HUES6 (cell line): ENCODE results near the gene CRACDL.

Source experiments
- H3K27ac ChIP-seq: 2 replicates; pipeline ENCODE4 v1.7.0; 2013; ENCODE audit warnings: low read depth, mild to moderate bottlenecking, low read length, inconsistent platforms
- H3K27me3 ChIP-seq: 2 replicates; pipeline ENCODE4 v1.6.1; 2013; ENCODE audit warnings: low read length; ENCODE audit not compliant: control insufficient read depth, insufficient read depth
- H3K36me3 ChIP-seq: 2 replicates; pipeline ENCODE4 v1.6.1; 2013; ENCODE audit warnings: low read length; ENCODE audit not compliant: control insufficient read depth, insufficient read depth
- H3K4me1 ChIP-seq: 2 replicates; pipeline ENCODE4 v1.6.1; 2013; ENCODE audit warnings: low read length; ENCODE audit not compliant: control insufficient read depth, insufficient read depth
- H3K4me3 ChIP-seq: 2 replicates; pipeline ENCODE4 v1.5.1; 2013; ENCODE audit warnings: low read depth, low read length
- H3K9ac ChIP-seq: one replicate; pipeline ENCODE4 v1.6.1; 2013; ENCODE audit warnings: mild to moderate bottlenecking, low read length
- H3K9me3 ChIP-seq: 2 replicates; pipeline ENCODE4 v1.6.1; 2013; ENCODE audit warnings: low read depth, low read length; ENCODE audit not compliant: control insufficient read depth, insufficient read depth

The CRACDL gene

GRCh38 chr2:98806236-98806697, 129.8 kb downstream of the CRACDL start:
- Histone ChIP-seq H3K27me3 (no peaks in the 10 kb centered on the region; the same call in 1 of the 2 replicates), H3K4me3 (no peak overlapping the region), H3K27ac (no peak overlapping the region), H3K36me3 (no peaks in the 10 kb centered on the region), H3K9me3 (no peaks in the 10 kb centered on the region), H3K4me1 (peaks cover 9% of the 10 kb centered on the region; the same call in 1 of the 2 replicates), H3K9ac (no peak overlapping the region)

- H3K9me3 ChIP-seq = no peaks in the 10 kb centered on the region
- no peak overlapping the region for H3K9ac ChIP-seq
- H3K36me3 ChIP-seq = no peaks in the 10 kb centered on the region
- no peak overlapping the region for H3K27ac ChIP-seq
- H3K4me3 ChIP-seq = no peak overlapping the region
- H3K27me3 ChIP-seq = no peaks in the 10 kb centered on the region; the same call in 1 of the 2 replicates
- H3K4me1 ChIP-seq = peaks cover 9% of the 10 kb centered on the region; the same call in 1 of the 2 replicates
Measured at GRCh38 chr2:98805412-98806171, 130.4 kb downstream of the CRACDL start.

- Histone ChIP-seq H3K27me3 (no peaks in the 10 kb centered on the region; the same call in 1 of the 2 replicates), H3K9me3 (no peaks in the 10 kb centered on the region), H3K27ac (no peak overlapping the region), H3K4me1 (peaks cover 9% of the 10 kb centered on the region; the same call in 1 of the 2 replicates), H3K36me3 (no peaks in the 10 kb centered on the region), H3K4me3 (no peak overlapping the region), H3K9ac (no peak overlapping the region)
Measured at GRCh38 chr2:98804736-98805135, 131.3 kb downstream of the CRACDL start.

GRCh38 chr2:98804265-98804650, 131.8 kb downstream of the CRACDL start:
- Histone ChIP-seq H3K4me1 (peaks cover 9% of the 10 kb centered on the region; the same call in 1 of the 2 replicates), H3K36me3 (no peaks in the 10 kb centered on the region), H3K27me3 (no peaks in the 10 kb centered on the region; the same call in 1 of the 2 replicates), H3K9ac (no peak overlapping the region), H3K27ac (no peak overlapping the region), H3K9me3 (no peaks in the 10 kb centered on the region), H3K4me3 (no peak overlapping the region)

- Histone ChIP-seq H3K4me3 (no peak overlapping the region), H3K27me3 (no peaks in the 10 kb centered on the region; the same call in 1 of the 2 replicates), H3K36me3 (no peaks in the 10 kb centered on the region), H3K4me1 (peaks cover 9% of the 10 kb centered on the region; the same call in 1 of the 2 replicates), H3K27ac (no peak overlapping the region), H3K9ac (no peak overlapping the region), H3K9me3 (no peaks in the 10 kb centered on the region)
Measured at GRCh38 chr2:98803405-98804264, 132.4 kb downstream of the CRACDL start.

- Histone ChIP-seq H3K27me3 (no peaks in the 10 kb centered on the region), H3K4me3 (no peak overlapping the region), H3K36me3 (no peaks in the 10 kb centered on the region), H3K9me3 (no peaks in the 10 kb centered on the region), H3K4me1 (peaks cover 9% of the 10 kb centered on the region; the same call in 1 of the 2 replicates), H3K9ac (no peak overlapping the region), H3K27ac (no peak overlapping the region)
Measured at GRCh38 chr2:98802344-98802743, 133.7 kb downstream of the CRACDL start.

GRCh38 chr2:98801921-98802321, 134.1 kb downstream of the CRACDL start:
- no peaks in the 10 kb centered on the region for H3K36me3 ChIP-seq
- no peaks in the 10 kb centered on the region for H3K9me3 ChIP-seq
- no peaks in the 10 kb centered on the region for H3K27me3 ChIP-seq
- H3K27ac ChIP-seq = no peak overlapping the region
- H3K9ac ChIP-seq = no peak overlapping the region
- H3K4me1 ChIP-seq = peaks cover 9% of the 10 kb centered on the region; the same call in 1 of the 2 replicates
- no peak overlapping the region for H3K4me3 ChIP-seq

- Histone ChIP-seq H3K9me3 (no peaks in the 10 kb centered on the region), H3K27ac (no peak overlapping the region), H3K9ac (no peak overlapping the region), H3K36me3 (no peaks in the 10 kb centered on the region), H3K4me3 (no peak overlapping the region), H3K27me3 (no peaks in the 10 kb centered on the region), H3K4me1 (peaks cover 9% of the 10 kb centered on the region; the same call in 1 of the 2 replicates)
Measured at GRCh38 chr2:98801286-98801685, 134.7 kb downstream of the CRACDL start.

- no peak overlapping the region for H3K9ac ChIP-seq
- H3K4me1 ChIP-seq = peaks cover 2% of the 10 kb centered on the region; the same call in 1 of the 2 replicates
- H3K4me3 ChIP-seq = no peak overlapping the region
- no peak overlapping the region for H3K27ac ChIP-seq
- H3K9me3 ChIP-seq = no peaks in the 10 kb centered on the region
- H3K36me3 ChIP-seq = no peaks in the 10 kb centered on the region
- no peaks in the 10 kb centered on the region for H3K27me3 ChIP-seq
Measured at GRCh38 chr2:98800330-98801064, 135.5 kb downstream of the CRACDL start.

- Histone ChIP-seq H3K4me3 (no peak overlapping the region), H3K27me3 (no peaks in the 10 kb centered on the region), H3K4me1 (no peaks in the 10 kb centered on the region), H3K27ac (no peak overlapping the region), H3K36me3 (no peaks in the 10 kb centered on the region), H3K9me3 (no peaks in the 10 kb centered on the region), H3K9ac (no peak overlapping the region)
Measured at GRCh38 chr2:98799375-98800329, 136.4 kb downstream of the CRACDL start.
